Psoas muscle (tissue), 8 donors: ENCODE results near the gene MFSD8. TPM values are rescaled to one million over a fixed set of nuclear protein-coding genes. Genes with fewer than 3 reads are reported as not detected.
A peak's percentile ranks its signal among the peaks of the same experiment; 100 is the strongest.

Source experiments
- ATAC-seq, 4 donors: fragments of 200-7000 bp; cut with Tn5 transposase; one replicate each; pipeline ENCODE4 v1.9.1; 2020; ENCODE audit warnings: moderate library complexity in 3 of 4, mild to moderate bottlenecking in 2 of 4
- DNase-seq, 2 donors: peaks; one replicate each; pipeline ENCODE4 v3.0.0-alpha.2; 2020
- H3K27ac ChIP-seq: fragments of 200-600 bp; one replicate; pipeline ENCODE4 v1.8.0; 2022
- H3K27me3 ChIP-seq, 3 donors: fragments of 200-600 bp in 1 of 3; one replicate each; pipeline versions ENCODE4 v1.6.1 to v1.8.0; 2013 to 2022; ENCODE audit warnings: low read length in 2 of 3, mild to moderate bottlenecking in 2 of 3, moderate library complexity in 1 of 3; ENCODE audit not compliant: insufficient read depth in 3 of 3
- H3K36me3 ChIP-seq, 2 donors: fragments of 200-600 bp in 1 of 2; one replicate each; pipeline versions ENCODE4 v1.6.1 to v1.8.0; 2013 to 2022; ENCODE audit warnings: low read depth in 1 of 2, mild to moderate bottlenecking in 1 of 2, moderate library complexity in 1 of 2; ENCODE audit not compliant: insufficient read depth in 1 of 2
- H3K4me1 ChIP-seq: fragments of 200-600 bp; one replicate; pipeline ENCODE4 v1.8.0; 2022
- H3K4me3 ChIP-seq: fragments of 200-600 bp; one replicate; pipeline ENCODE4 v1.8.0; 2022; ENCODE audit warnings: mild to moderate bottlenecking
- H3K9me3 ChIP-seq: fragments of 200-600 bp; one replicate; pipeline ENCODE4 v1.8.0; 2022
- WGBS, 3 donors: extraction: QIAGEN DNeasy Blood & Tissue Kit; methylation state at CpG; one replicate each; pipeline versions ENCODE4 v1.1.6 to v1.1.7; 2013; 5-methylcytosine and 5-hydroxymethylcytosine counted together
- intact Hi-C, 2 donors: fragments of 100-400 bp; cut with DNase I; formaldehyde crosslinking; loops; one replicate each; pipeline versions ENCODE4 v1.11.0 to v1.14.2; 2022
- polyA plus RNA-seq, 3 donors: library from polyadenylated mRNA; stranded (reverse); fragments of 200-250 nt; gene quantifications; one replicate each; pipeline ENCODE4 v1.2.3, GENCODE V29; 2013
- total RNA-seq, 4 donors: library from RNA; stranded (reverse); fragmentation: NEBNext Ultra II Directional in 2 of 4; extraction: Animal tissue kit (Norgen Biotek cat#: 25700) in 2 of 4; gene quantifications; one replicate each; pipeline versions ENCODE4 v1.2.1 to v1.2.4, GENCODE V29; 2021 to 2023
- TF ChIP-seq, protein P1 (sequence below): fragments of 200-600 bp; IDR thresholded peaks from one replicate; pipeline ENCODE4 v1.8.0; 2022; ENCODE audit warnings: antibody characterized with exemption
- donor health status: healthy with polysubstance abuse.
- donor health status: DM: no; HTN: no; CAD: no; lungs with moderate emphysema.
- donor health status: Bipolar disorder and iron deficiency.
- donor health status: healthy.
- donor health status: DM: yes; HTN: yes; CAD: no.
- donor health status: DM: no; HTN: no; CAD: no.
- donor health status: DM: no; HTN: no; CAD: no.
- donor health status: DM: yes; HTN: yes; CAD: no.

MFSD8 gene
- total and polyA plus RNA-seq, 7 donors = 3.7 to 10.9 (median 6.5) TPM

GRCh38 chr4:127896069-127896468, 68.9 kb downstream of the MFSD8 start:
- Histone ChIP-seq H3K4me1 (no peaks in the 10 kb centered on the region), H3K27ac (no peak overlapping the region), H3K4me3 (no peak overlapping the region), H3K9me3 (no peaks in the 10 kb centered on the region), H3K36me3 (no peaks in the 10 kb centered on the region), H3K27me3 (no peaks in the 10 kb centered on the region)
- intact Hi-C loops = no loop called here
- ATAC-seq (no peak), DNase-seq (no peak)
- 94 to 98% (median 97%) methylated on average over 1 of the region's 1 CpG for WGBS, 3 donors
- TF ChIP-seq, protein P1, sequence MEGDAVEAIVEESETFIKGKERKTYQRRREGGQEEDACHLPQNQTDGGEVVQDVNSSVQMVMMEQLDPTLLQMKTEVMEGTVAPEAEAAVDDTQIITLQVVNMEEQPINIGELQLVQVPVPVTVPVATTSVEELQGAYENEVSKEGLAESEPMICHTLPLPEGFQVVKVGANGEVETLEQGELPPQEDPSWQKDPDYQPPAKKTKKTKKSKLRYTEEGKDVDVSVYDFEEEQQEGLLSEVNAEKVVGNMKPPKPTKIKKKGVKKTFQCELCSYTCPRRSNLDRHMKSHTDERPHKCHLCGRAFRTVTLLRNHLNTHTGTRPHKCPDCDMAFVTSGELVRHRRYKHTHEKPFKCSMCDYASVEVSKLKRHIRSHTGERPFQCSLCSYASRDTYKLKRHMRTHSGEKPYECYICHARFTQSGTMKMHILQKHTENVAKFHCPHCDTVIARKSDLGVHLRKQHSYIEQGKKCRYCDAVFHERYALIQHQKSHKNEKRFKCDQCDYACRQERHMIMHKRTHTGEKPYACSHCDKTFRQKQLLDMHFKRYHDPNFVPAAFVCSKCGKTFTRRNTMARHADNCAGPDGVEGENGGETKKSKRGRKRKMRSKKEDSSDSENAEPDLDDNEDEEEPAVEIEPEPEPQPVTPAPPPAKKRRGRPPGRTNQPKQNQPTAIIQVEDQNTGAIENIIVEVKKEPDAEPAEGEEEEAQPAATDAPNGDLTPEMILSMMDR = no peak

- TF ChIP-seq, protein P1 = no peak
- ATAC-seq (no peak), DNase-seq (no peak)
- H3K9me3 ChIP-seq = no peaks in the 10 kb centered on the region
- WGBS, 3 donors = 73 to 81% (median 80%) methylated on average over 3 of the region's 3 CpGs
- no peak overlapping the region for H3K27ac ChIP-seq
- intact Hi-C loops = loop anchor here in 1 of 2 donors (10.0 kb wide), 1 partner anchor 75 kb away; the partner anchor contains the start of genes ABHD18 and MFSD8
- H3K36me3 ChIP-seq = no peaks in the 10 kb centered on the region
- H3K4me1 ChIP-seq = no peaks in the 10 kb centered on the region
- no peaks in the 10 kb centered on the region for H3K27me3 ChIP-seq
- H3K4me3 ChIP-seq = no peak overlapping the region
Observed at GRCh38 chr4:127889903-127890302, 75.1 kb downstream of the MFSD8 start.

GRCh38 chr4:127888559-127888958, 76.4 kb downstream of the MFSD8 start:
- no peak overlapping the region for H3K27ac ChIP-seq
- DNase-seq (no peak), ATAC-seq (no peak)
- no peaks in the 10 kb centered on the region for H3K36me3 ChIP-seq
- WGBS, 3 donors = 96 to 97% (median 97%) methylated on average over 1 of the region's 1 CpG
- TF ChIP-seq, protein P1 = no peak
- no peaks in the 10 kb centered on the region for H3K4me1 ChIP-seq
- no peaks in the 10 kb centered on the region for H3K27me3 ChIP-seq
- H3K9me3 ChIP-seq = no peaks in the 10 kb centered on the region
- intact Hi-C loops = loop anchor here in 1 of 2 donors (10.0 kb wide), 1 partner anchor 76 kb away; the partner anchor contains the start of genes ABHD18 and MFSD8
- H3K4me3 ChIP-seq = no peak overlapping the region

DNA sequence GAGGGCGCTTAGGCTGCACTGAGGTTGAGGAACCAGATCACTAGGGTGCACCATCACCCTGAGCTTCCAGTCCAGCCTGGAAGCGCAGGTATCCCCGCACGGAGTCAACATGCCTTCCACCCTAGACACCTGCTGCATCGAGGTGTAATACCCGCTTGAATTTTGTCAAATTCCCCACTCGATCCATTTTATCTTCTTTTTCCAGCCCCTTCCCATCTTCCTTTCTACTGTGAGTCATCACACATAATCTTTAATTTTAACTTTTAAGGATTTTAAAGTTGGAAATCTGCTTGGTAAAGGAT, 83.5 kb downstream of the MFSD8 start:
- no peak overlapping the region for H3K27ac ChIP-seq
- intact Hi-C loops = loop anchor here in 1 of 2 donors (10.0 kb wide), 1 partner anchor 83 kb away; the partner anchor contains the start of genes ABHD18 and MFSD8

More for the DNA sequence above, 83.5 kb downstream of the MFSD8 start:
- WGBS, 3 donors = 0 to 2% (median 1%) methylated on average over 7 of the region's 7 CpGs
- no peaks in the 10 kb centered on the region for H3K9me3 ChIP-seq
- ATAC-seq (peak in 2 of 4 donors; percentile 34 to 36), DNase-seq (no peak)
- H3K27me3 ChIP-seq = no peaks in the 10 kb centered on the region
- TF ChIP-seq, protein P1 = no peak
- H3K36me3 ChIP-seq = no peaks in the 10 kb centered on the region
- H3K4me3 ChIP-seq = peak overlapping the region; percentile 80
- peaks cover 5% of the 10 kb centered on the region for H3K4me1 ChIP-seq
